Endothelial cell of umbilical vein (primary cell): ENCODE data around the gene MYO7B. TPM values are rescaled to one million over a fixed set of nuclear protein-coding genes. Genes with fewer than 3 reads are reported as not detected.

Experiments
- BruUV-seq: library from RNA; stranded (reverse); fragments of 400-500 nt; replicated peaks from 2 replicates; lab custom pipeline; 2021; lab: Mats Ljungman, UMichigan
- CTCF ChIA-PET: fragments of 300-600, 350-600 bp; sonication (Branson Sonifier 250); formaldehyde crosslinking; loops from one replicate; lab custom pipeline; 2021; ENCODE audit warnings: antibody characterized with exemption, inconsistent platforms; lab: Charles Lee
- POLR2A ChIA-PET: fragments of 300-600, 350-600 bp; sonication (Branson Sonifier 250); formaldehyde crosslinking; loops from one replicate; lab custom pipeline; 2021; ENCODE audit warnings: antibody characterized with exemption, inconsistent platforms; lab: Charles Lee
- DNase-seq: peaks from one replicate; pipeline ENCODE4 v3.0.0-alpha.2; 2011; ENCODE audit warnings: low read depth, low spot score
- FAIRE-seq: peaks from 2 replicates; lab custom pipeline; 2011; peaks lifted over from hg19 to GRCh38; lab: Jason Lieb, UNC
- H2AFZ ChIP-seq: 2 replicates; pipeline ENCODE4 v1.6.0; 2012; ENCODE audit warnings: low read depth, low read length, control low read depth, inconsistent platforms
- H3K27ac ChIP-seq: 2 replicates; pipeline ENCODE4 v1.5.1; 2011; ENCODE audit warnings: low read depth, mild to moderate bottlenecking, control low read depth, low read length, moderate library complexity; ENCODE audit not compliant: insufficient read depth
- H3K27me3 ChIP-seq, 2 experiments: 2 replicates each; pipeline versions ENCODE4 v1.6.0 to v1.6.1; 2011; ENCODE audit warnings: low read length in 2 of 2, mixed read lengths in 1 of 2; ENCODE audit not compliant: control insufficient read depth in 2 of 2, insufficient read depth in 2 of 2
- H3K36me3 ChIP-seq, 2 experiments: 2 replicates in 1 of 2; 3 replicates in 1 of 2; pipeline ENCODE4 v1.5.1; 2011; ENCODE audit warnings: low read length in 2 of 2, mild to moderate bottlenecking in 1 of 2, moderate library complexity in 1 of 2; ENCODE audit not compliant: control insufficient read depth in 2 of 2, insufficient read depth in 2 of 2; ENCODE audit errors: extremely low read depth in 1 of 2
- H3K4me1 ChIP-seq: 3 replicates; pipeline ENCODE4 v1.5.1; 2011; ENCODE audit warnings: mild to moderate bottlenecking, low read length; ENCODE audit not compliant: control insufficient read depth, insufficient read depth; ENCODE audit errors: extremely low read depth
- H3K4me2 ChIP-seq: 2 replicates; pipeline ENCODE4 v1.6.1; 2011; ENCODE audit warnings: low read length, control low read depth, mixed read lengths; ENCODE audit not compliant: insufficient read depth
- H3K4me3 ChIP-seq, 3 experiments: fragments of 200-600 bp in 1 of 3; sonication (generic), shearing (Covaris generic) in 1 of 3; replicated peaks in 1 of 3; 2 replicates each; pipeline ENCODE4 v1.5.1; 2011 to 2016; ENCODE audit warnings: control low read depth in 3 of 3, low read length in 3 of 3, mild to moderate bottlenecking in 2 of 3, inconsistent platforms in 1 of 3, low read depth in 1 of 3, moderate library complexity in 1 of 3; ENCODE audit not compliant: insufficient read depth in 1 of 3
- H3K79me2 ChIP-seq: 2 replicates; pipeline ENCODE4 v1.6.0; 2012; ENCODE audit warnings: low read length, inconsistent platforms; ENCODE audit not compliant: control insufficient read depth, insufficient read depth
- H3K9ac ChIP-seq: replicated peaks from 2 replicates; pipeline ENCODE3; 2011; ENCODE audit warnings: low read length, control low read depth; ENCODE audit not compliant: insufficient read depth; ENCODE audit errors: extremely low read depth
- H3K9me1 ChIP-seq: replicated peaks from 3 replicates; pipeline ENCODE4 v1.6.0; 2011; ENCODE audit warnings: mild to moderate bottlenecking, low read length; ENCODE audit not compliant: control insufficient read depth, insufficient read depth; ENCODE audit errors: extremely low read depth
- H3K9me3 ChIP-seq: replicated peaks from 2 replicates; pipeline ENCODE4 v1.5.1; 2012; ENCODE audit warnings: low read length, inconsistent platforms; ENCODE audit not compliant: control insufficient read depth, insufficient read depth
- H4K20me1 ChIP-seq: replicated peaks from 2 replicates; pipeline ENCODE3; 2011; ENCODE audit warnings: mild to moderate bottlenecking, low read length; ENCODE audit not compliant: control insufficient read depth, insufficient read depth; ENCODE audit errors: extremely low read depth
- EZH2 ChIP-seq: IDR thresholded peaks from 2 replicates; pipeline ENCODE4 v1.6.1; 2012; ENCODE audit warnings: borderline replicate concordance, low read depth, mild to moderate bottlenecking, moderate library complexity, low read length, inconsistent platforms; ENCODE audit not compliant: severe bottlenecking
- FOS ChIP-seq: IDR thresholded peaks from 2 replicates; pipeline ENCODE4 v1.6.1; 2011; ENCODE audit warnings: mild to moderate bottlenecking, low read length, moderate library complexity, borderline replicate concordance; ENCODE audit not compliant: insufficient read depth
- GATA2 ChIP-seq: IDR thresholded peaks from 2 replicates; pipeline ENCODE4 v1.7.0; 2011; ENCODE audit warnings: low read depth, mild to moderate bottlenecking, moderate library complexity, mixed read lengths, low read length; ENCODE audit not compliant: insufficient read length, insufficient read depth
- JUN ChIP-seq: IDR thresholded peaks from 2 replicates; pipeline ENCODE4 v1.6.1; 2011; ENCODE audit warnings: borderline replicate concordance, low read depth; ENCODE audit not compliant: insufficient read length, insufficient read depth
- MYC ChIP-seq: IDR thresholded peaks from one replicate; pipeline ENCODE4 v1.6.1; 2011; ENCODE audit warnings: mild to moderate bottlenecking, low read depth, low read length
- POLR2A ChIP-seq: IDR thresholded peaks from 2 replicates; pipeline ENCODE4 v1.6.1; 2012; ENCODE audit warnings: low read depth, mild to moderate bottlenecking, control low read depth, low read length
- POLR2AphosphoS5 ChIP-seq: IDR thresholded peaks from 2 replicates; pipeline ENCODE4 v1.6.1; 2012; ENCODE audit warnings: low read depth, mild to moderate bottlenecking, control low read depth, low read length, moderate library complexity; ENCODE audit not compliant: insufficient read depth
- dilution Hi-C: fragments of 300-500 bp; cut with MboI; formaldehyde crosslinking; loops from one replicate; pipeline ENCODE4 v1.15.0; 2019; ENCODE audit warnings: low sequenced_read_pairs; ENCODE audit not compliant: extremely low pct_ligation_motif_present
- intact Hi-C: fragments of 100-400 bp; cut with micrococcal nuclease; formaldehyde crosslinking; loops from one replicate; pipeline ENCODE4 v1.10.0; 2022
- polyA plus RNA-seq, 4 experiments: library from polyadenylated mRNA; depleted of rRNA in 3 of 4; stranded (reverse) in 3 of 4; unstranded in 1 of 4; fragments of >200 nt; gene quantifications; 2 replicates each; pipeline versions ENCODE4 v1.2.1 to v1.2.3, GENCODE V29; 2011 to 2012; ENCODE audit warnings: missing spikeins in 1 of 4
- total RNA-seq: library from RNA; stranded (reverse); gene quantifications from 2 replicates; pipeline ENCODE4 v1.2.3, GENCODE V29; 2021
- TF ChIP-seq, protein P1 (sequence below), 2 donors: IDR thresholded peaks; 1 replicate in 1 of 2; 2 replicates in 1 of 2; pipeline ENCODE4 v1.5.1; 2011; ENCODE audit warnings: low read length in 2 of 2, mild to moderate bottlenecking in 2 of 2, moderate library complexity in 2 of 2, control low read depth in 1 of 2, inconsistent platforms in 1 of 2, low read depth in 1 of 2; ENCODE audit not compliant: insufficient read depth in 1 of 2; ENCODE audit errors: extremely low read depth in 1 of 2
- TF ChIP-seq, protein P2 (sequence below): IDR thresholded peaks from 2 replicates; pipeline ENCODE4 v1.6.1; 2011; ENCODE audit not compliant: insufficient read depth, insufficient read length

MYO7B gene
- total and polyA plus RNA-seq, 2 donors (not counting 3 experiments of a cell fraction or from before 2014, with no cell fraction given), result 0.17 TPM; not detected in 1

DNA sequence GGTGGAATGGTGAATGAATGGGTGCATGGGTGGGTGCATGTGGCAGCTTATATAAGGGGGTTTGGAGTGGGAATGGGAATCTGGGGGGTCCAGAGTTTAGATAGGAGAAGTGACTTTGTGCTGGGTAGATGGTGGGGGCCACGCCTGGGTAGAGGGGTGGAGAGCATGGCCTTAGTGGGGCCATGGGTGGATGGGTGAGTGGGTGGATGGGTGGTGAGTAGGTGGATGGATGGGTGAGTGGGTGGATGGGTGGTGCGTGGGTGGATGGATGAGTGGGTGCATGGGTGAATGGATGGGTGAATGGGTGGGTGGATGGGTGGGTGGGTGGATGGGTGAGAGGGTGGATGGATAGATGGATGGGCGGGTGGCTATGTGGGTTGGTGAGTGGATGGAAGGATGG, 53.9 kb downstream of the MYO7B start:
- Histone ChIP-seq H3K9ac (no peak overlapping the region), H3K27ac (no peak overlapping the region), H3K27me3 (peaks cover 0 to 2% of the 10 kb centered on the region in 2 experiments), H3K36me3 (no peaks in the 10 kb centered on the region), H2AFZ (no peak overlapping the region), H3K9me1 (no peaks in the 10 kb centered on the region), H3K9me3 (no peaks in the 10 kb centered on the region), H4K20me1 (no peaks in the 10 kb centered on the region), H3K4me3 (no peak overlapping the region), H3K79me2 (no peaks in the 10 kb centered on the region), H3K4me1 (no peaks in the 10 kb centered on the region), H3K4me2 (no peak overlapping the region)
- CTCF ChIA-PET, result interaction anchor here (5.0 kb wide), 1 partner anchor 106 kb away, joined by 162 read pairs; no protein-coding TSS in a partner anchor
- POLR2A ChIA-PET, result no interaction called here
- no TSS peak for BruUV-seq
- TF ChIP-seq POLR2A, result no peak
- no peak for TF ChIP-seq MYC
- TF ChIP-seq GATA2, result no peak
- no peak for TF ChIP-seq JUN
- TF ChIP-seq EZH2, result no peak
- no peak for TF ChIP-seq POLR2AphosphoS5
- TF ChIP-seq FOS, result no peak
- TF ChIP-seq, protein P1, sequence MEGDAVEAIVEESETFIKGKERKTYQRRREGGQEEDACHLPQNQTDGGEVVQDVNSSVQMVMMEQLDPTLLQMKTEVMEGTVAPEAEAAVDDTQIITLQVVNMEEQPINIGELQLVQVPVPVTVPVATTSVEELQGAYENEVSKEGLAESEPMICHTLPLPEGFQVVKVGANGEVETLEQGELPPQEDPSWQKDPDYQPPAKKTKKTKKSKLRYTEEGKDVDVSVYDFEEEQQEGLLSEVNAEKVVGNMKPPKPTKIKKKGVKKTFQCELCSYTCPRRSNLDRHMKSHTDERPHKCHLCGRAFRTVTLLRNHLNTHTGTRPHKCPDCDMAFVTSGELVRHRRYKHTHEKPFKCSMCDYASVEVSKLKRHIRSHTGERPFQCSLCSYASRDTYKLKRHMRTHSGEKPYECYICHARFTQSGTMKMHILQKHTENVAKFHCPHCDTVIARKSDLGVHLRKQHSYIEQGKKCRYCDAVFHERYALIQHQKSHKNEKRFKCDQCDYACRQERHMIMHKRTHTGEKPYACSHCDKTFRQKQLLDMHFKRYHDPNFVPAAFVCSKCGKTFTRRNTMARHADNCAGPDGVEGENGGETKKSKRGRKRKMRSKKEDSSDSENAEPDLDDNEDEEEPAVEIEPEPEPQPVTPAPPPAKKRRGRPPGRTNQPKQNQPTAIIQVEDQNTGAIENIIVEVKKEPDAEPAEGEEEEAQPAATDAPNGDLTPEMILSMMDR (IDR thresholded peaks at IDR 0.05; ENCODE audit: extremely low read depth in 1 of 2, insufficient read depth in 1 of 2, low read depth in 1 of 2, low read length in 2 of 2), result no peak
- TF ChIP-seq, protein P2, sequence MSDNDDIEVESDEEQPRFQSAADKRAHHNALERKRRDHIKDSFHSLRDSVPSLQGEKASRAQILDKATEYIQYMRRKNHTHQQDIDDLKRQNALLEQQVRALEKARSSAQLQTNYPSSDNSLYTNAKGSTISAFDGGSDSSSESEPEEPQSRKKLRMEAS, result no peak
- intact Hi-C loops, result no loop called here
- FAIRE-seq (no peak), DNase-seq (no peak)
- dilution Hi-C loops, result no loop called here
